GM19397 (cell line): ENCODE data around the gene SYNJ2.
"Not testable (repeated sequence)": the region's sequence is repeated elsewhere in the genome, so short reads cannot be mapped to it uniquely, and the experiment has no call there.

ENCODE experiments used
- ATAC-seq: cut with Tn5 transposase; IDR thresholded peaks from one replicate; pipeline ENCODE4 v1.9.1; 2021; ENCODE audit warnings: mild to moderate bottlenecking, moderate library complexity; ENCODE audit not compliant: unreplicated experiment

The SYNJ2 gene

DNA sequence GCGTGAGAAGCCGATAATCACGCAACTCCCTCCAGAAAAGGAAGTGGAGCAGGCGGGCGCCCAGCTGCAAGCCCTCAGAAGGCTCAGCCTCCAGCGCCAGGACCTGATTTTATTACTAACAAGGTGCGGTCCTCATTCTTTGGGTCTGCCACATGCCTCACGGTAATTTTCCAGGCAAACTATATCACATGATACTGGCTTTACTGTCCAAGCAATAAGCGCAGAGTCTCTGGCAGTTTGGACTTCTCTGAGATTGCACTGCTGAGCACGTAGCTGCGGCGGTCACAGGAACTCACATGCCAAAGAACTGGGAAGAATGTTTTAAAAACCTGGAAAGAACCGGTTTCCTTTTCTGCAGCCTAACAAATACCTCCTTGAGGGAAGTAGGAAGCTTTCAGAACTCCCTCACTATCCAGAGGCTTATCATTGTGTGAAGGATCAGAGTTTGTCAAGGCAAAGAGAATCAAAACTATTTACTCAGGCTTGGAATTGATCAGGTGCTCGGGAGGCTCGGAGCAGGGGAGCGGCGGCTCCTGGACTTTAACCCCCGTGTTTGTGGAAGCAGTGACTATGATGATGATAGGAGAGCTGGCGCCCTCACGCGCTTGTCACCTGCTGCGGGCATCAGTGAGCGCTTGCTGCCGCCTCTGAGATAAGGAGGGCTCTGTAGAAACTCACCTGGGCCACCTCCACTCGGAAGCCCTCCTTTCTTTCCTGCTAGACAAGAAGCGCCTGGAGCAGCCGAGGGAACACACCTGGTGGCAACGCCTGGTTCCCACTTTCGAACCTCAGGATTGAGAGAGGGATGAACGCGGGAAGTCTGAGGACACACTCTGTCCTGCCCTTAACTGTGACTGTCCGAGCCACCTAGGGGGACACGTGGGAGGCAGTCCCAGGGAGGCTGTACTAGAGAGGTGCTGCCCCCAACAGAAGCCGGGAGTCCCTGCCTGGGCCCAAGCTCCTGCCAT lies 27.2 kb upstream of the SYNJ2 start:
- ATAC-seq, result no peak

DNA sequence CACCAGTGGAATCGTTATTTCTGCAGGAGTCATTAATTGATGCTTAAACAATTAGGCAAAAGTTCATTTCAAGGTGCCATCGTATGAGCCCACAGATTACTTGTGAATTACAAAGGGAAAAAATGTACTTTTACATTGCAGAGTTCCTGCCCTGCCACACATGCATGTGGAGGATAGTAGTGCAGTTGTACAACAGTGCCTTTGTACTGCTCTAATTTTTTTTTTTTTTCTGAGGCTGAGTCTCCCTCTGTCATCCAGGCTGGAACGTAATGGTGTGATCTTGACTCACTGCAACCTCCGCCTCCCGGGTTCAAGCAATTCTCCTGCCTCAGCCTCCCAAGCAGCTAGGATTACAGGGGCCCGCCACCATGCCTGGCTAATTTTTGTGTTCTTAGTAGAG lies 26.0 kb upstream of the SYNJ2 start:
- no peak for ATAC-seq

DNA sequence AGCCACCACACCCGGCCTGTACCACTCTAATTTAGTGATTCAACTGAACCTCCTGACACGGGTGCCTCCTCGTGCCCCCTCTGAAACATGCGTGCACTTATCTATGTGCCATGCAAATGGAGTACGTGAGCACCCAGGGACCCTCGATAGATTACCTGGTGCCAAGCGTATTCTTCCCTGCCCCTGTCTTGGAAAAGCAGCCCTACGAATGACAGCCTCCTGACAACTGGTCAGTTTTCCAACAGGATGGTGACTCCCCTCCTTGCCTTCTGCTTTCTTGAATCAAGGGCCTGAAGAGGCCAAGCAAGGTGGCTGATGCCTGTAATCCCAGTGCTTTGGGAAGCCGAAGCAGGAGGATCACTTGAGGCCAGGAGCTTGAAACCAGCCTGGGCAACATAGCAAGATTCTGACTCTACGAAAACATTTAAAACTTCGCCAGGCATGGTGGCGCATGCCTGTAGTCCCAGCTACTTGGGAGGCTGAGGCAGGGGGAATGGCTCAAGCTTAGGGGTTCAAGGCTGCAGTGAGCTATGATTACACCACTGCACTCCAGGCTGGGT lies 25.4 kb upstream of the SYNJ2 start:
- no peak for ATAC-seq

DNA sequence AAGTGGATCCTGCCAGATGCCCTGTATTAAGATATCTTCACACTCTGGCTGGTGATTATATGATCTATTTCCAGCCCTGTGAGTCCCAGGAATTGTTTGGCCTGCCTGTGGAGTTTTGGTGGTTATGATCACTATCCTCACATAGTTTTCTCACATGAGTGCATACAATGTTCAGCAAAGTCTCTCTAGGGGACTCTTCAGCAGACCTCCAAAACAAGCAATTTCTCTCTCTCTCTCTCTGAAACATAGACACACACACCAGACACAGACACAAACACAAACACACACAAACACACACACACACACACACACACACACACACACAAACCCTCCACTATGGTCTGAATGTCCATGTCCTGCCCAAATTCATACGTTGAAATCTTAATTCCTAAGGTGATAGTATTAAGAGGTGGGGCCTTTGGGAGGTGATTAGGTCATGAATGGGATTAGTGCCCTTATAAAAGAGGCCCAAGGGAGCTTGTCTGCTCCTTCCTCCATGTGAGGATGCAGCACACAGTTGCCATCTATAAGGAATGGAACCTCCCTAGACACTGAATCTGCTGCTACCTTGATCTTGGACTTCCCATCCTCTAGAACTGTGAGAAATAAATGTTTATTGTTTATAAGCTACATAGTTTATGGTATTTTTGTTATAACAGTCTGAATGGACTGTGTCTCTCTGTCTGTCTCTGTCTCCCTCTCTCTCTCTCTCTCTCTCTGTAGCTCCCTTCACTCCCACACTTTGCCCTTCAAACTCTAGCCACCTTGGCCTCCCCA lies 22.0 kb upstream of the SYNJ2 start:
- no peak for ATAC-seq

DNA sequence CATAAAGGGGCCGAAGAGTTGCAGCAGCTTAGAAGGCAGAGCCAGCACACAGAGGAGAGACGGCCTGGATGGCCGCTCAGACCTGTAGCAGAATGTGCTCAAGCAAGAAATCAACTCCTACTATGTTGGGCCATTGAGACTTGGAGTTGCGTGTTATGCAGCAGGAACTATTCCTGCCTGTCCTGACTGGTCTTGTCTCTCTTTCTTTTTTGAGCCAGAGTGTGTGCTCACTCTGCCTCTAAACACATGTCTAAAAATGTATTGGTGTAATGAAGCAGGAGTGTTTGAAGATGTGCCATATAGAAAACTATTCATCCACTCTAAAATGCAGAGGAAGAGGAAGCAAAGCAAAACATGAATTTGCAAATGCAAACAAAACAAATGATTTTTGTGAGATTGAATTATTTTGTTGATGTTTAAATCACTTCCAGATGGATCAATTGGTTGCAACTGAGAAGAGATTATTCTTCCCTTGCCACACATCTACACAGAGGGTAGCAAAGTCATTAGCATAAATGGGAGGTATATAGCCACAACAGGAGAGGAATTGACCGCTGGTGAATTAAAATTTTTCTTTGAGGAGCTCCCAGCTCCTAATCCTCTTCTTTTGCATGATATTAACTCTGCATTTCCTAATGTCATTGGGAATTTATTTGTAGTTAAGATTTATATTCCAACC lies 20.4 kb upstream of the SYNJ2 start:
- ATAC-seq, result no peak

DNA sequence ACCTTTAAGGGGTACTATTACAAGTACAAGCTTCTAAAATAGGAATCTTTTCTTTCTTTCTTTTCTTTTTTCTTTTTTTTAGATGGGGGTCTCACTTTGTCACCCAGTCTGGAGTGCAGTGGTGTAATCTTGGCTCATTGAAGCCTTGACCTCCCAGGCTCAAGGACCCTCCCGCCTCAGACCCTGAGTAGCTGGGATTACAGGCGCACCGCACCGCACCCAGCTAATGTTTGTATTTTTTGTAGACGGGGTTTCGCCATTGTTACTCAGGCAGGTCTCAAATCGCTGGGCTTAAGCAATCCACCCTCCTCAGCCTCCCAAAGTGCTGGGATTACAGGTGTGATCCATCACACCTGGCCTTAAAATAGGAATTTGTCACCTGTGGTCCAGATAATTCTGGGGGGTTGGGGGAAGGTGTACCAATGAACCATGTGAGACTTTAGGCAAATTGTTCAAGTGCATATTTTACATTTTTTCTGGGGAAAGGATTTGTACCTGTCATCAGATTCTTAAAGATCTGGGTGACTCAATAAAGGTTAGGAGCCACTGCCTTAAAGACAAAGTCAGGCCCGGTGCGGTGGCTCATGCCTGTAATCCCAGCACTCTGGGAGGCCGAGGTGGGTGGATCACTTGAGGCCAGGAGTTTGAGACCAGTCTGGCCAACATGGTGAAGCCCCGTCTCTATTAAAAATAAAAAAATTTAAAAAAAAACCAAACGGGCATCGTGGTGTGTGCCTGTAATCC lies 19.7 kb upstream of the SYNJ2 start:
- no peak for ATAC-seq

DNA sequence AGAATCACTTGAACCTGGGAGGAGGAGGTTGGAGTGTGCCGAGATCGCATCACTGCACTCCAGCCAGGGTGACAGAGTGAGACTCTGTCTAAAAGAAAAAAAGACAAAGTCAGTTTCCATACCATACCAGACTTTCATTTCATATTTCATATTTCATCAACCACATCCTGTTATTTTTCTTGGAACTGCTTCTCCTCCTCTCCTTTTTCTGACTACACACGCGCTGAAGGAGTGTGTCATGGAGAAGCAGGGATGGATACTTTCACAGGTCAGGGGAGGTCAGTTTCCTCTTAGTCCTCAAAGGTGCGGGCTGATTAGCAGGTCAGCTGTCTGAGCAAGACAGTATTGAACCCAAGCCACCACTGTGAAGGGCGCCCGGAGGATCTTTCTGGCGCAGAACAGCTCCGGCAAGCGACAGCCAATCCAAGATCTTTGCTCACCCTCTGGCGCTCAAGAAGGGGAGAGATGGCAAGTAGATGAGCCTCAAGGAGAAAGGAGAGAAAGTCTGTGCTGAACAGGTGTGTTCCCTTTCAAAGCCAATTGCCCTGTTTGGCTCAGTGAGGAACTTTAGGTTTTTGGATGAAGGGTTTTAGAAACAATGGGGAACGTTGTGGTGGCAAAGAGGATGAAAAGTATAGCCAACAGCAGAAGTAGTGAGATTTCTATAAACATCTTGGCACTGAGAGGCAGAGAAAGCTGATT lies 18.9 kb upstream of the SYNJ2 start:
- no peak for ATAC-seq

DNA sequence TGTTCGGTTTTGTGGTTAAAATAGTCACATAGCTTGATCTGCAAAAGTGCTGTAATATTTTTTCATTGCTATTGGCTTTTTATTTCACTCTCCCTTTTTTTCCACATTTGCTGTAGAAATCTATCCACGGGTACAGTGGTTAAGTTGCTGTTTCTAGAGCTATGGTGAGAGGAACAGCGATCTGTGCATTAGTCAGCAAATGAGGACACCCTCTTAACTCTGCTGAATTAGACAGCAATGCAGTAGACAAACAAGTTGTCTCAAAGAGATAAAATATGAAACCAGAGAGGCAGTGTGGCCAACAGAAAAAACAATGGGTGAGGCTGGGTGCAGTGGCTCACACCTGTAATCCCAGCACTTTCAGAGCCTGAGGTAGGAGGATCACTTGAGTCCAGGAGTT lies 17.6 kb upstream of the SYNJ2 start:
- ATAC-seq, result no peak

DNA sequence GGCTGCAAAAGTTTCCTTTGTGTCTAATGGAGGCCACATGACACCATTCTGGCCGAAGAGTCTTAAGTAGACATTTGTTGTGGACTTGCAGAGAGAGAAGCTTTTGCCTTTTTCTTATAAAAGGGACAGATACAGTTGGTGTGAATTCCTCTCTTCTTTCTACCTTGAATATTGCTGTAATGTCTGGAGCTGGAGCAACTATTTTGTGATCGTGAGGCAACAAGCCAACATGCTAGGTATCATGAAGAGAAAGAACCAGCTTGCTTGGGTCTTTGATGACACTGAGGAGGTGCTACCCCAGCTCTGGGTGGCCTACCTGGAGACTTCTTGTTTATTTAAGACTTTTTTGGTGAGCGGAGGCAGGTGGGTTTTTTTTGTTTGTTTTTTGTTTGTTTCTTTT lies 16.3 kb upstream of the SYNJ2 start:
- ATAC-seq, result no peak

DNA sequence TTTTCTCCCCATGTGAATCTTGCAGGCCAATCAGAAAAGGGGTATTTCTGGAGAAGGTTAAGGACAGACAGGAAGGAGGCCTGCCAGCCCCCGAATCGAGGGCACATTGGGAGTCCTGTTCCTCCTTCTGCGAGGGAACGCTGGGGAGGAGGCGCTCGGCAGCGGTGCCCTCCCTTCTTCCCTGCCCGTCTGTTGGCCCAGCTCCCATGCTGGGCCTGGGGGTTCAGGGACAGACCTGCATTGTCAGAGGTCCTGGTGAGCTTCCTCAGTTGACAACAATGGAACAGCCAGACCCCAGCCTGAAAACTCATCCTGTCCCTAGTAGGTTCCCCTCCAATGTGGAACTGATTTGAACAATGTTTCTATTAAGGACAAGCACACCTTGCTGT lies 15.1 kb upstream of the SYNJ2 start:
- ATAC-seq, result no peak

DNA sequence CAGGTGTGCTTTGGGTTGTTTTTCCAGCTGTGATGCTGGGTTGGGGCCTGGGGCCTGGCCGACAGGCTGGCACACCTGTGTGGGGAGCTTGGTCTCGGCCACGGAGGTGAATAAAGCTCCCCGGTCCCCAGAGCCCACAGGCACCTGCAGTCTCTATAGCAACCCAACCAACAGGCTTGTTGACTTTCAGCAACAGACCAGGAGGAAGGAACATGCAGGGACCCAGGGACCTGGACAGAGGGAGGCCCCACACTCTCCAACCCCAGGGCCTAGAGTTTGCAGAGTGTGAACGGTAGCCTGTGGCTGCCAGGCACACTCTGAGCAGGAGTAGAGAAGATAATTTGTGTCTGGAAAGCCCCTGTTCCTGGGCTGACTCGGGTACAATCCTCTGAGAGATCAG lies 14.6 kb upstream of the SYNJ2 start:
- ATAC-seq, result no peak

DNA sequence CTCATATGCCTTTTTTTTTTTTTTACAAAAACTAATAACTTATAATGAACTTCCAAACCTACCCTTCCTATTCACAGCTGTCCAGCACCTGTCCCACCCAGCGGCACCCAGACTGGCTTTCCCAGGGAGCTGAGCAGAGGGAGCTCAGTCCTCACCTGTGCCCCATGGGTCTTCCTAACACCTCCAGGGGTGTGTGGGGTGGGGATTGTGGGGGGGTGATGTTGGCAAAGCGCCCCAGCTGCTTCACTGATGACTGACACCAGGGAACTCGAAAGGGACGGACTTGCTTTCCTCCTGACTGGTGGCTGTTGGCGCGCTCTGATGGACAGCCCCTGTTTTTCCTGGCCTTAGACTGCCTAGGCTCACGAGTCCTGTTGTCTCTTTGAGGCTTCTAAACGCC lies 14.2 kb upstream of the SYNJ2 start:
- no peak for ATAC-seq

DNA sequence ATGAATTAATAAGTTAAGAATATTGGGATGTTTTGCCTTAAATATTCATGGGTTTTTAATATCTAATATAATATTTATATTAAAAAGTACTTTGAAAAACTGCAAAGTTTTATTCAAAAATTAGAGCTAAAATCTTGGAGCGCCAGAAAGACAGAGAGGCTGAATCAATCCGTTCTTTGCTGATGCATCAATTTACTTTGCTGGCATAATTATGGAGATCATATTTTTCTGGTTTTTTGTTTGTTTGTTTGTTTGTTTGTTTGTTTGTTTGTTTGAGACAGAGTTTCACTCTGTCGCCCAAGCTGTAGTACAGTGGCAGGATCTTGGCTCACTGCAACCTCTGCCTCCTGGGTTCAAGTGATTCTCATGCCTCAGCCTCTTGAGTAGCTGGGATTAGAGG lies 9.5 kb upstream of the SYNJ2 start:
- not testable (repeated sequence) for ATAC-seq

DNA sequence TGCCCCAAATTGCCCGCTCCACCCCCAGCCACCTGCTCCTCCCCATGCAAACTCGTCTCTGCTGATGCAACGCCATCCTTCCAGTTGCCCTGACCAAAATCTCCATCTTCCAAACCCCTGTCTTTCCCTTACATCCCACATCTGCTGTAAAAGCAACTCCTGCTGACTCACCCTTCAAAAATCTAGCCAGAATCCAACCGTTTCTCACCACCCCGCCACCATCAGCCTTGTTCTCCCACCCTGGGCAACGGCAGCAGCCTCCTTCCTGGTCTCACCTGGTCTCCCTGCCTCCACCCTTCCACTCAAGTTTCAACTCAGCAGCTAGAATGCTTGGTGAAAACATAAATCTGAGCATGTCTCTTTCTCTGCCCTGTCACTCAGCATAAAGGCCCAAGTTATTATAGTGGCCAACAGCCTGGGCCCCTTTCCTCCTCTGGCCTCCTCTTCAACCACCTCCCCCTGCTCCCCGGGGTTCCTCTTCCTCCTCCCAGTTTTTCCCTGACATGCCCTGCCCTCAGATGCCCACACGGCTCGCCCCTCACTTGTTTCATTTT lies 7.2 kb upstream of the SYNJ2 start:
- ATAC-seq, result no peak

DNA sequence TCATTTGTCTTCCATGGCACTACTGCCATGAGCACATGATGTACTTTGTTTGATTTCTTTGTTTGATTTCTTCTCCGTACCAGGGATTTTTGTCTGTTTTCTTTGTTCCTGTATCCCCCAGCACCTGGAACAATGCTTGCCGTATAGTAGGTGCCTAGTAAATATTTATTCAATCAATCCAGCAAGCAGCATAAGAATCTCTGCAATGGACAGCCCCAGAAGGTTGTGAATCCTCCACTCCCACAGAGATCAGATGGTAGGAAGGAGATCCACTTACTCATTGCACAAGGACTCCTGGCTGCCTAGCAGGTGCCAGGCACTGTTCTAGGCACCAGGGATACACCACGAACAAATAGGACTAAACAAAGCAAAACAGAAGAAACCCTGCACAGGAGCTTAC lies 6.7 kb upstream of the SYNJ2 start:
- no peak for ATAC-seq

DNA sequence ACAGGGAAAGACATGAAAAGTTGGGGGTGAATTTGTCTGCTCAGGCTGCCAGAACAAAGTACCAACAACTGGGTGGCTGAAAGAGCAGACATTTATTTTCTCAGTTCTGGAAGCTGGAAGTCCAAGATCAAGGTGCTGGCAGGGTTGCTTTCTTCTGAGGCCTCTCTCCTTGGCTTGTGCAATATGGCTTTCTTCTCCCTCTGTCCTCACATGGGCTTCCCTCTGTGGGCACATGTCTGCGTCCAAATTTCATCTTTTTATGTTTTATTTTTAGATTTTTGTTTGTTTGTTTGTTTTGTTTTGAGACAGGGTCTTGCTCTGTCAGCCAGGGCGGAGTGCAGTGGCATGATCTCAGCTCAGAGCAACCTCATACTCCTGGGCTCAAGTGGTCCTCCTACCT lies 6.2 kb upstream of the SYNJ2 start:
- ATAC-seq, result no peak

DNA sequence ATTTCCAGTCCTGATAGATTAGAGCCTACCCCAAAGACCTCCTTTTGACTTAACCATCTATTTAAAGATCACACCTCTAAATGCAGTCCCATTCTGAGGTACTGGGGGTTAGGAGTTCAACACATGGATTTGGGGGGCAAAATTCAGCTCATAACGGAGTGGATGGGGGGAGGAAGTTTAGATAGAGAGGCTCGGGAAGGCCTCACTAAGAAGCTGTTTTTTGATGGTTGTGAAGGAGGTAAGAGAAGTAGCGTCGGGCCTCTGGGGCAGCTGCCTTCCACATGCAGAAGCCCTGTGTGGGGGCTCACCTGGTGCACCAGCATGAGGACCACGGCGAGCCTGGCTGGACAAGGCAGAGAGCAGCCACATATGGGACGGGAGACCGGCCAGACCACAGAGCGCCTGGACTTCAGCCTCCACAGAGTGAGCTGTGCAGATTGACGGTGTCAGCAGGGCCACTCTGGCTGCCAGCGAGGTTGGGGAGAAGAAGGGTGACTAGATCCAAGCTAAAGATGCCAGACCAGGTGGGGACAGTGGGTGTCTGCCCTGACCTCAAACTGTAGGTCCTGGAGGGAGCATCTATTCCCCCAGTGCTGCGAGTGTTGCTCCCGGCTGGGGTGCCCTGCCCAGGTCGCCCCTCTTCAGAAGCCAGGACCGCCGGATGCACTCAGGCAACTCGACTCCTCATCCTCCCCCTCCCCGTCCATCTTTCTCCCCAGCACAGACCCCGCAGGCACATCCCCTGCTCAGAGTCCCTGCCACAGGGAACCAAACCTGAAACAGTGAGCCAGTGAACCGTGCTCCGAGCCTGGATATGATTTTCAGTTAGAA lies 5.1 kb upstream of the SYNJ2 start:
- ATAC-seq, result no peak

DNA sequence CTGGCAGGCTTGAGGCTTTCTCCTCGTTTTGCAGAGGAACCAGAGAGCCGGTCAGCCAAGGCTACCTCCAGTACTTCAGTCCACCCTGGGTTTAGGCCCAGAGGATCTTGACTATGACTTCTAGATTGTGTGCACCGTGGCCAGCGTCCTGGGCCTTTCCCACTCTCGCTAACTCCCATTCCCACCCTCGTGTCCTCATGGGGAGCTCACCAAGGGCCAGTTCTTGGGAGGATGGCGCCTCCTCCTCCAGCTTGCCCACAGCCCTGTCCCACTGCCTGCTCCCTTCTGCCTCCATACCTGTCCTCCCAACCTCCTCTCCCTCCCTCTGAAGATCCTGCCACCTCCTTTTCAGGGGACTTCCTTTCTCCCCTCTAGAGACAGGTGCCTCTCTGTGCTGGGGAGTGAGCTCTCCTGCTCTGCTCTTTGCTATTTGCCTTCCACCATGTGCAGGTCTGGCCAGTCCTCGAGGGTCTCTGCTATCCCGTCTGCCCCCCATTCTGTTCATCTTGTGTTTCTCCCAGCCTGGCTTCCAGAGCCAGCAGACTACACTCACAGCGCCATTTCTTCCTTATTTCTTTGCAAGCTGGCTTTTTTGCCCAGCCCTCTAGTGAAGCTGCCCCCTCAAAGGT lies 4.4 kb upstream of the SYNJ2 start:
- ATAC-seq, result no peak
